Measurements from ENCODE around the gene SNORC. TPM values are rescaled to one million over a fixed set of nuclear protein-coding genes. Genes with fewer than 3 reads are reported as not detected.

The SNORC gene
- total and polyA plus RNA-seq, 10 of the 15 experiments (the other 5 are each of a cell fraction or from before 2014, with no cell fraction given): 0.04 to 0.74 (median 0.45) TPM; not detected in 4

- ATAC-seq (no peak), DNase-seq (ENCODE audit: low read depth, low spot score) (no peak), FAIRE-seq (no peak)
- Histone ChIP-seq H3K9ac (ENCODE audit: control insufficient read depth, insufficient read depth, low read length) (no peak overlapping the region), H3K27ac (ENCODE audit: control insufficient read depth, insufficient read depth) (no peak overlapping the region), H3K79me2 (ENCODE audit: control insufficient read depth, insufficient read depth, low read length) (no peaks in the 10 kb centered on the region), H3K4me3 (no peak overlapping the region), H3K36me3 (ENCODE audit: control insufficient read depth in 2 of 2, insufficient read depth in 2 of 2, low read length in 1 of 2) (no peaks in the 10 kb centered on the region), H3K9me3 (replicated peaks; ENCODE audit: control insufficient read depth, insufficient read depth, low read length) (no peaks in the 10 kb centered on the region), H3K4me2 (ENCODE audit: control insufficient read depth, insufficient read depth) (no peak overlapping the region), H2AFZ (ENCODE audit: control insufficient read depth, low read depth, low read length) (no peak overlapping the region), H4K20me1 (ENCODE audit: control insufficient read depth, insufficient read depth) (no peaks in the 10 kb centered on the region), H3K27me3 (replicated peaks in 1 of 2; ENCODE audit: control insufficient read depth in 2 of 2, insufficient read depth in 2 of 2, low read length in 1 of 2) (no peaks in the 10 kb centered on the region), H3K4me1 (ENCODE audit: control insufficient read depth, insufficient read depth, low read length) (no peaks in the 10 kb centered on the region)
- WGBS (ENCODE audit: insufficient coverage, insufficient replicate concordance, low lambda C conversion rate, missing lambda C conversion rate): 78% methylated on average over 18 of the region's 18 CpGs
- intact Hi-C loops (cut with micrococcal nuclease; ENCODE audit: unreplicated experiment): no loop called here
- RAD21 ChIA-PET (ENCODE audit: unreplicated experiment): no interaction called here
- in situ Hi-C loops (cut with MboI): no loop called here
- POLR2A ChIA-PET: no interaction called here
- no TSS peak for BruUV-seq (replicated peaks)
- TF ChIP-seq RUNX3 (IDR thresholded peaks at IDR 0.05; ENCODE audit: low read length) (no peak), IRF5 (IDR thresholded peaks at IDR 0.05; ENCODE audit: borderline replicate concordance) (0 out of 2 replicates have a peak, but pooled peaks have one; percentile 33), SKIL (IDR thresholded peaks at IDR 0.05; ENCODE audit: low read depth, poor library complexity, severe bottlenecking) (no peak), BCL3 (IDR thresholded peaks at IDR 0.05; ENCODE audit: borderline replicate concordance, insufficient read depth, low read depth, low read length, poor library complexity, severe bottlenecking) (peak; percentile 61), NFIC (IDR thresholded peaks at IDR 0.05; ENCODE audit: low read depth, low read length) (no peak), RELB (IDR thresholded peaks at IDR 0.05; ENCODE audit: low read depth) (no peak), GABPA (IDR thresholded peaks at IDR 0.05; ENCODE audit: low read depth) (no peak), GATAD2B (conservative IDR thresholded peaks at IDR 0.05; ENCODE audit: low read depth) (no peak), EP300 (IDR thresholded peaks at IDR 0.05; ENCODE audit: borderline replicate concordance in 1 of 2, control insufficient read depth in 1 of 2, low read depth in 2 of 2, low read length in 2 of 2) (no peak)
- SMC1A ChIA-PET (ENCODE audit: uncharacterized antibody, unreplicated experiment): no interaction called here
- CTCF ChIA-PET: no interaction called here
Measured at GRCh38 chr2:232898592-232899543, 28.8 kb downstream of the SNORC start.

All from GM12878 (cell line).